Measurements from ENCODE around the gene TUSC7. TPM values are rescaled to one million over a fixed set of nuclear protein-coding genes. Genes with fewer than 3 reads are reported as not detected.

TUSC7 gene
- not detected for polyA plus RNA-seq (2012; ENCODE audit: insufficient read depth, insufficient read length, low read depth)

DNA sequence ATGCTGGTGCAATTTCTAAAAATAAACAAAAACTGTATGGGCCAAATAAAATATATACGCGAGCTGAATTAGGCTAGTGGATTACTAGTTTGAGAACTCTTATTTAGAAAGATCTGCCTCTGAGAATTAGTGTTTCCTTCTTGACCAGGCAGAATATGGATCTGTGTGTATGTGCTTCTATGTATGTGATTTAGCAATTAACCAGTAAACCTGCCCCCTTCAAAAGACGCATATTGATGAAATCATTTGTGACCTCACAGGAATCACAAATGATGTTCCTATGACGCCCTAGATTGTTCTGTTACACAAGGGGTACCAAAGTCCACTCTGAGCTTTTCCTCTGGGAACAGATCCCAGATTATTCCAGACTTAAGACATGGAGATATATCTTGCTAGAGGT lies at the start of gene TUSC7:
Gene TUSC7, plus strand, starts transcription at position 301 of the 400 bp plus-strand sequence.
- Histone ChIP-seq H3K9me3 (no peaks in the 10 kb centered on the region), H3K27me3 (no peaks in the 10 kb centered on the region), H3K4me1 (no peaks in the 10 kb centered on the region), H3K4me3 (ENCODE audit: low read depth, low read length) (no peak within 1 kb of the TSS), H3K36me3 (no peaks in the 10 kb centered on the region)
- TF ChIP-seq CTCF (IDR thresholded peaks at IDR 0.05; ENCODE audit: low read depth, low read length), result no peak
- DNase-seq, result no peak

DNA sequence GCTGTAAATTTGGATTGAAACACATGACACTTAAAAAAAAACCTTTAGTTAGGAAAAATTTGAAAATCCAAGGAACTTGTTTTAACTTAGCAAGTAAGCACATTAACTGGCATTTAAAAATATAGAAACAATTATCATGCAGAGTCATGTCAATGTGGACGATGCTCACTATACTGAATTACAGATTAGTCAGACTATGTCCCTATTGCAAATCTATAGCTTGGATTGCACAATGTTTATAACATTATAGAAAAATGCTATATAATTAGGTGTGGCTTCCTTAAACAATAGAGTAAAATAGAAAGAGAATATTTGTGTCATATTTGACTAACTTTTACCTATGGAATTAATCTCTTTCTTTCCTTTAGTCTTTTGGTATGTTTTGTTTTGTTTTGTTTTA lies 48.4 kb upstream of the TUSC7 start:
- peaks cover 5% of the 10 kb centered on the region for H3K4me1 ChIP-seq
- no peaks in the 10 kb centered on the region for H3K36me3 ChIP-seq
- H3K9me3 ChIP-seq, result no peaks in the 10 kb centered on the region
- no peak for DNase-seq
- no peak for TF ChIP-seq CTCF (IDR thresholded peaks at IDR 0.05; ENCODE audit: low read depth, low read length)
- no peak overlapping the region for H3K4me3 ChIP-seq (ENCODE audit: low read depth, low read length)
- H3K27me3 ChIP-seq, result no peaks in the 10 kb centered on the region

- Histone ChIP-seq H3K27me3 (no peaks in the 10 kb centered on the region), H3K4me3 (ENCODE audit: low read depth, low read length) (no peak overlapping the region), H3K36me3 (no peaks in the 10 kb centered on the region), H3K4me1 (peaks cover 5% of the 10 kb centered on the region), H3K9me3 (no peaks in the 10 kb centered on the region)
- no peak for TF ChIP-seq CTCF (IDR thresholded peaks at IDR 0.05; ENCODE audit: low read depth, low read length)
- no peak for DNase-seq
Observed at GRCh38 chr3:116663161-116664110, 46.1 kb upstream of the TUSC7 start.

DNA sequence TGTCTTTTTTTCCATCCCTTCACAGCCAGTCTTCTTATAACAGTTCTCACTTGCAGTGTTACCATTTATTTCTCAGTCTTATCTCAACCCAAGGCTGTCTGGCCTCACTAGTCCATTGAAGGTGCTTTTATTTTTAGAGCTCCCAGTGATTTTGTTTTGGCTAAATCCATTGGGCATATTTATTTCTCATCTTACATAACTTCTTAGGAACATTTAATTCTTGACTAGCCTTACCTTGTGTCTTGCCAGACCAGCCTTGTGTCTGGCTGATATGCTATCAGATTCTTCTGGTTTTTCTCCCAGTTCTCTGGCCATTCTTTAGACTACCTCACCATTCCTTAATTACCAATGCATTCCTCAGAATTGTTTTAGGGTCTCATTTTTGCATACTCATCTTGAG lies 42.3 kb upstream of the TUSC7 start:
- Histone ChIP-seq H3K9me3 (no peaks in the 10 kb centered on the region), H3K36me3 (no peaks in the 10 kb centered on the region), H3K27me3 (no peaks in the 10 kb centered on the region), H3K4me3 (ENCODE audit: low read depth, low read length) (no peak overlapping the region), H3K4me1 (no peaks in the 10 kb centered on the region)
- DNase-seq, result no peak
- TF ChIP-seq CTCF (IDR thresholded peaks at IDR 0.05; ENCODE audit: low read depth, low read length), result no peak

DNA sequence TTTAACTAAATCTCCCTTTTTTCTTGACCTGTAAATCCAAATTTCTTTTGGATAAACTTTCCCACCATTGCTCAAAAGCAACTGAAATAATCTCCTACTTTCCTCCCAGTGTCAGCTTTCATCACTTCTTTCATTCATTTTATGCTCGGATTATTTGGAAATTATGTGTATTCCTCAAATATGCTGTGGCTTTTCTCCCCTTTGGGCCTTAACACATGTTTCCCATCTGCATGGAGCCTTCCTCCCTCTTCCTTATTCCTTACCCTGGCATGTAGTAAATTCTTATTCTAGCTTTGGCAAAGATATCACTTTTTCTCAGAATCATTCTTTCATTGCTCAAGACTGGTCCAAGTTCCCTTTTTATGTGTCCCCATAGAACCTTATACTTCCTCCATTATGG lies 41.8 kb upstream of the TUSC7 start:
- no peak for DNase-seq
- H3K4me1 ChIP-seq, result no peaks in the 10 kb centered on the region
- H3K27me3 ChIP-seq, result no peaks in the 10 kb centered on the region
- H3K9me3 ChIP-seq, result no peaks in the 10 kb centered on the region
- no peak overlapping the region for H3K4me3 ChIP-seq (ENCODE audit: low read depth, low read length)
- TF ChIP-seq CTCF (IDR thresholded peaks at IDR 0.05; ENCODE audit: low read depth, low read length), result no peak
- H3K36me3 ChIP-seq, result no peaks in the 10 kb centered on the region

GRCh38 chr3:116669576-116669975 lies 40.0 kb upstream of the TUSC7 start:
- TF ChIP-seq CTCF (IDR thresholded peaks at IDR 0.05; ENCODE audit: low read depth, low read length), result no peak
- no peak overlapping the region for H3K4me3 ChIP-seq (ENCODE audit: low read depth, low read length)
- no peaks in the 10 kb centered on the region for H3K4me1 ChIP-seq
- no peaks in the 10 kb centered on the region for H3K36me3 ChIP-seq
- H3K27me3 ChIP-seq, result no peaks in the 10 kb centered on the region
- no peaks in the 10 kb centered on the region for H3K9me3 ChIP-seq
- DNase-seq, result no peak

Data from BE2C (cell line).